HG03378 (cell line): Measurements from ENCODE around the gene SDR9C7.
"Not testable (repeated sequence)": the region's sequence is repeated elsewhere in the genome, so short reads cannot be mapped to it uniquely, and the experiment has no call there.

ENCODE experiments used
- ATAC-seq: cut with Tn5 transposase; IDR thresholded peaks from one replicate; pipeline ENCODE4 v1.9.1; 2021; ENCODE audit warnings: mild to moderate bottlenecking, moderate library complexity; ENCODE audit not compliant: unreplicated experiment

The SDR9C7 gene

DNA sequence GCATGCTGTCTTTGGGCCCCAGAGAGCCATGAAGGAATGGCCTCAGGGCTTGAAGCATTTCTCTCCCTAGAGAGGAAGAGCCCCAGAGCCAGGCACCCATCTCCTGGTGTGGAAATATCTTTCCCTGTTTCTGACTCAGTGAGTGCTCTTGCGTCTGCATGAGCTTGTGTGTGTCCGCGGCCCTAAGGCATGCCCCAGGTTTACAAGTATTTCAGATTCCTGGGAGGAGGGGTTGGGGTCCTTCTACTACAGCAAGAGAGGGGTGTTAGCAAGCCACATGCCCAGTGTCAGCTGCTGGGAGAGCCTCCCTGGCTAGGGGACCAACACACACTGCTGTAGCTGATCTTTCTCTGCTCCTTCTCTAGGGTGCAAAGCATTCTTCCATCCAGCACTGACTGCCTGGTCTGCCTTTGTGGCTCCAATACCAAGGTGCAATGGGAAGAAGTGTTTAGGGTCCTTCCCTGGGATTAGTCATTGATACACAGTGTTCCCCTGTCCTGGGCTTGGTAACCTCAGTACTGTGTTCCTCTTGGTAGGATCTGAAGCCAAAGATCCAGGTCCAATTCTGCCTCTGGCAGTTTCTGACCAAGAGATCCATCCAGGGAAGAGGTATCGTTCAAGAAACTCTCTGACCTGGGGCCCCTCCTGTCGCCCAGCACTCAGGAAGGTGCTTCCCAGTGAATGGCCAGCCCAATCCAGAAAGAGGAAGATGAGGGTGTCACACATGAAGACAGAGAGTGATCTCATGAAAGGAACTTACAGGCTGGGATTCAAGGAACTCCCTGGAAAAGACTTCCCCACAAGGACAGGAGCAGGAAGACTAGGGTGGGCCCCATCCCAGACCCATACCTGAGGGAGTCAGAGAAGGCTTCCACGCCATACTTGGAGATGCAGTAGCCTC lies 20.1 kb upstream of the SDR9C7 start:
- ATAC-seq, result no peak

GRCh38 chr12:56953314-56953713 lies 19.1 kb upstream of the SDR9C7 start:
- ATAC-seq, result no peak

- no peak for ATAC-seq
Measured at GRCh38 chr12:56951582-56952339, 17.6 kb upstream of the SDR9C7 start.

DNA sequence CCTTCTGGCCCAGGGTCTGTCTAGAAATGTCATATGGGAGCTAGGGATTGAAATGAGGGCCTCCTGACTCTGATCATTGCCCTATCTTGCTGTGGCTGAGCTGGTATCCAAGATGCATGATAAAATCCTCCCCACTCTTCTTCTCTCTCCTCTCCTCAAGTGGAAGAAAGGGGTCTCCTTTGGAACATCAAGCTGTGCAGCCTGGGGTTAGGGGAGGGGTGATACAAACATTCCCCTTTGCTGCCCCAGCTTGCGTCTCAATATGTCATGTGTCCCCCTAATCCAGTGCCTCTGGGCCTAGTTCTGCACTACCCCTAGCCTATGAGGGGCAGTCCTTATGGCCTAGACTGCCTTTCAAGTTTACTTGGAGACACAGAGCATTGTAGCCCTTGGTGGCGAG lies 14.7 kb upstream of the SDR9C7 start:
- ATAC-seq, result no peak

- no peak for ATAC-seq
Measured at GRCh38 chr12:56948457-56948777, 14.2 kb upstream of the SDR9C7 start.

GRCh38 chr12:56947633-56948456 lies 13.6 kb upstream of the SDR9C7 start:
- ATAC-seq, result no peak

- ATAC-seq, result no peak
Measured at GRCh38 chr12:56943878-56944277, 9.7 kb upstream of the SDR9C7 start.

DNA sequence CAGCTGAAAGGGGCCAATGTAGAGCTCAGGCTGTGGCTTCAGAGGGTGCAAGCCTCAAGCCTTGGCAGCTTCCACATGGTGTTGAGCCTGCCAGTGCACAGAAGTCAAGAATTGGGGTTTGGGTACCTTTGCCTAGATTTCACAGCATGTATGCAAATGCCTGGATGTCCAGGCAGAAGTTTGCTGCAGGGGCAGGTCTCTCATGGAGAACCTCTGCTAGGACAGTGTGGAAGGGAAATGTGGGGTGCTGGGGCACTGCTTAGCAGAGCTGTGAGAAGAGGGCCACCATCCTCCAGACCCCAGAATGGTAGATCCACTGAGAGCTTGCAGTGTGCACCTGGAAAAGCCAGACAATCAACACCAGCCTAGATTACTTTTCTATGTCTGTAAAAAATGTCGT lies 9.2 kb upstream of the SDR9C7 start:
- not testable (repeated sequence) for ATAC-seq

DNA sequence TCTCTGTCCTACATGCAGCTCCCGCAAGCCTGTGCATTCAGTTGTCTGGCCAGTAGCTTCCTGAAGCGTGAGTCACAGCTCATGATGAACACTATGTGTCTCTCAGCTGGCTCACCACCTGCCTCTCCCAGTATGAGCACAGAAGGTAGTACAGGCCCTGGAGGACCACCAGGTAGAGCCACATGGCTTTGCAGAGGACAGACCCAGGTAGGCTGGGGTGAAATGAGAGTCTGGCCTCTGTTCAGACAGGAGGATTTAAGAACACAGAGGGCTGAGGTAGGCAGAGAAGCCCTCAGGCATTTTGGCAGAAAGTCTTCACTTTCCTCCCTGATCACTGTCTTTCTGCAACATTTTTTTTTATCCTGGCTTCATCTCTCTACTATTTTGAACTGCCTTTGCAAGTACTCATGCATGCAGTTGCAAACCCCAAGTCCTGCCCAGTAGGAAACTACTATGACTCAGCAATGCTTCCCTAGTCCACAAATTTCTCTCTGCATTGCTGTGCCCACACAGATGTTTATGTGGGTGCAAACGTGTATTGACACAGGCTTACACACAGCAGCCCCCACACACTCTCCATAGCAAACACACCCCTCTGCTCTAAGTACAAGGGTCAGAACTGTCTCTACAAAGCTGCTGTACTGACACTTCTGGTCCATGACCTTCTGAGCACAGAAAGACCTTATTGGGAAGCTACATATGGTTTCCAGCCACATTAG lies 7.2 kb upstream of the SDR9C7 start:
- ATAC-seq, result no peak

GRCh38 chr12:56940942-56941298 lies 6.7 kb upstream of the SDR9C7 start:
- ATAC-seq, result not testable (repeated sequence)

- ATAC-seq, result no peak
Measured at GRCh38 chr12:56935752-56936151, 1.5 kb upstream of the SDR9C7 start.

DNA sequence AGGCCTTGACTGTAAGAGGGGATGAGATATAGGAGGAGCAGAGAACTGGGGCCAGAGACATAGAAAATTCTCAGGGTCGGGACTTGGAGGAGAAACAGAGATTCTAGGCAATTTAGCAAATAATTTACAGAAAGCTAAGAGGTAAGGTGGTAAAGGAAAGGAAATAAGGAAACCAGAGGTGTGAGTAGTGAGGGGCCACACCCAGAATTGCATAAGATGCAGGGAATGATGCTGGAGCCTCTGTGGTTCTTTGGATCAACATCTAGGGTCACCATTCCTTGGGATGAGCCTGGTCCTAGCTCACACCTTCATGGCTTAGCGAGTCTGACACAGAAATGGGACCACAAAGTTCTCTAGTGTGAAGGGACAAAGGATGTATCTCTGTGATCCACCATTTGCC lies 949 bp upstream of the SDR9C7 start:
- no peak for ATAC-seq

- no peak for ATAC-seq
Measured at GRCh38 chr12:56932867-56933266, 1.3 kb downstream of the SDR9C7 start.

DNA sequence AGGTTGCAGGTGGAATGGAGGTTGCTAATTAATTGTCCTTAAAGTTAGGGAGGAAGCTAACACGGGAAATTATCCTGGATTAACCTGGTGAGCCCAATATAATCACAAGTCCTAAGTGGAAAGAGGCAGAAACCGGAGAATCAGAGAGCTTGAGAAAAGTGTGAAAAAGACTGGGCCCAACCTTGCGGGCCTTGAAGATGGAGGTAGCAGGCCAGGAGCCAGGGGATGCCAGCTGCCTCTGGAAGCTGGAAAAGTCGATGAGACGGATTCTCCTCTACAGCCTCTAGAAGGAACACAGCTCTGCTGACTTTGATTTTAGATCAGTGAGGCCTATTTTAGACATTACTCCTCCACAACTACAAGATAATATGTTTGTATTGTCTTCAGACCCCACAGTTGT lies 2.1 kb downstream of the SDR9C7 start:
- no peak for ATAC-seq

- ATAC-seq, result no peak
Measured at GRCh38 chr12:56931474-56931978, 2.7 kb downstream of the SDR9C7 start.

DNA sequence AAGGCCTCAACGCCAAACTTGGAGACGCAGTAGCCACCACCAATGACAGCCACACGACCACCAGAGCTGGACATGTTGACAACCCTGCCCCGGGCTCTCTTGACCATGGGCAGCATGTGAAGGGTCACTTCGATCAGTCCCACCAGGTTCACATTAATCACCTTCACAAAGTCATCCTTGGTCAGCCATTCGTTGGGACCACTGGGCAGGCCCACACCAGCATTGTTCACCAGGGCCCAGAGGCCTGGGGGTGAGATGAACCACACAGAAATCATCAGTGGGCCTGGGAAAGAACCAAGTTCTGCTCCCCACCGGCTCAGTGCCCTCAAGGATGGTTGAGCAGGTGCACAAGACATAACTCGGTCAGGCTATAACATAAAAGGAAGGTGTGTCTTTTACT lies 4.0 kb downstream of the SDR9C7 start:
- no peak for ATAC-seq

DNA sequence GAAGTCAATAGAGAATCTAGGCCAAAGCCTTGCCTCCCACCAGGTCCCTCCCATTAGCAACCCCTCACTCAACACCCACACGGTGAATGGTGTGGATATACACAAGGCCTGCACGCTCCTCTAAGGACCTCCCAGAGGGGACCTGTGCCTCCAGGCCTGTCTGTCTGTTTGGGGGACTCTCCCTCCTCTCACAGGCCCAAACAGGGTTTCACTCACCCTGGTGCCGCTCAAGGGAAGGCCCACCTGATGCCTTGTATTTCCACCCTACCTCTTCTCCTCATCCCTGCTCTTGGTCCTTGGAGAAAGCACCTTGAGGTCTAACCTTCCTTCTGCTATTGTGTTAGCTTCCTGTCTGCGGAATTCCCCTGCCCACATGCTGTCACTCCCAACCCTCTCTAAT lies 4.4 kb downstream of the SDR9C7 start:
- ATAC-seq, result no peak

DNA sequence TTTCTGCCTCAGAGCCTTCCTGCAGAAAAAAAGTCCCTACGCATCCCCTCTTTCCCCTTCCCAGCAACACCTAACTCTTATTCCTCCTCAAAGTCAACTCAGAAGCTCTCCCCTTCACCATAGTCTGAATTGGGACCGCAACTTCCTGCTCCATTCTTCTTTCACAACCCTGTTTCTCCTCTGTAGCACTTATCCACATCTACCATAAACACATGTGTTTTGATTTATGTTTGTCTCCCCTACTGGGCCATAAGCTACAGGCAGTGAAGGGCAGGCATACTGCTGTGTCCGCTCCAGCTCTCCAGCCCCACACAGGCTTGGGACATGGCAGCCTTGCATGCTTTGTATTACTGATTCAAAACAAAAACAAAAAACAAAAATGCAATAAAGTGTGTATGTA lies 5.9 kb downstream of the SDR9C7 start:
- ATAC-seq, result no peak

- no peak for ATAC-seq
Measured at GRCh38 chr12:56927281-56927680, 6.9 kb downstream of the SDR9C7 start.

GRCh38 chr12:56922031-56922430 lies 12.2 kb downstream of the SDR9C7 start:
- no peak for ATAC-seq

GRCh38 chr12:56921346-56921745 lies 12.9 kb downstream of the SDR9C7 start:
- no peak for ATAC-seq
